Endodermal cell (in vitro differentiated cells): Measurements from ENCODE around the gene C13orf42. TPM values are rescaled to one million over a fixed set of nuclear protein-coding genes. Genes with fewer than 3 reads are reported as not detected.

Experiments
- DNase-seq: peaks from one replicate; pipeline ENCODE4 v3.0.0-alpha.2; 2017
- H3K27ac ChIP-seq: 2 replicates; pipeline ENCODE4 v1.5.1; 2013; ENCODE audit warnings: mild to moderate bottlenecking, low read depth, low read length, moderate library complexity
- H3K27me3 ChIP-seq: 2 replicates; pipeline ENCODE4 v1.6.1; 2013; ENCODE audit warnings: mild to moderate bottlenecking, low read length, moderate library complexity; ENCODE audit not compliant: insufficient read depth, control insufficient read depth, poor library complexity, severe bottlenecking
- H3K36me3 ChIP-seq: 2 replicates; pipeline ENCODE4 v1.7.0; 2013; ENCODE audit warnings: mild to moderate bottlenecking, low read length, moderate library complexity; ENCODE audit not compliant: control insufficient read depth, insufficient read depth
- H3K4me1 ChIP-seq: one replicate; pipeline ENCODE4 v1.7.0; 2013; ENCODE audit warnings: low read length; ENCODE audit not compliant: control insufficient read depth, insufficient read depth
- H3K4me3 ChIP-seq: 2 replicates; pipeline ENCODE4 v1.5.1; 2013; ENCODE audit warnings: mild to moderate bottlenecking, low read length, moderate library complexity
- H3K9ac ChIP-seq: 2 replicates; pipeline ENCODE4 v1.6.1; 2013; ENCODE audit warnings: mild to moderate bottlenecking, low read length, moderate library complexity; ENCODE audit not compliant: poor library complexity, severe bottlenecking; ENCODE audit errors: extremely low read depth
- H3K9me3 ChIP-seq: 2 replicates; pipeline ENCODE4 v1.6.1; 2013; ENCODE audit warnings: mild to moderate bottlenecking, low read length, moderate library complexity; ENCODE audit not compliant: control insufficient read depth
- H3K27ac Mint-ChIP-seq: 2 replicates; pipeline ENCODE4 v1.8.0; 2020; ENCODE audit warnings: mixed read lengths
- H3K27me3 Mint-ChIP-seq: 2 replicates; pipeline ENCODE4 v1.8.0; 2021; ENCODE audit warnings: mild to moderate bottlenecking, mixed read lengths; ENCODE audit not compliant: insufficient read depth
- H3K36me3 Mint-ChIP-seq: 2 replicates; pipeline ENCODE4 v1.8.0; 2020; ENCODE audit warnings: low read depth, mixed read lengths
- H3K4me1 Mint-ChIP-seq: 2 replicates; pipeline ENCODE4 v1.8.0; 2020; ENCODE audit warnings: mixed read lengths
- H3K4me3 Mint-ChIP-seq: 2 replicates; pipeline ENCODE4 v1.8.0; 2020; ENCODE audit warnings: mild to moderate bottlenecking, moderate library complexity, mixed read lengths
- H3K9me3 Mint-ChIP-seq: 2 replicates; pipeline ENCODE4 v1.8.0; 2020; ENCODE audit warnings: mild to moderate bottlenecking, mixed read lengths
- WGBS, 2 experiments: methylation state at CpG; one replicate each; pipeline versions ENCODE4 v1.1.5 to v1.1.7; 2013; ENCODE audit warnings: missing lambda C conversion rate in 2 of 2, mixed read lengths in 1 of 2; ENCODE audit not compliant: insufficient coverage in 1 of 2, insufficient read length in 1 of 2; 5-methylcytosine and 5-hydroxymethylcytosine counted together
- total RNA-seq, 2 donors: library from RNA; stranded (reverse); fragmentation: NEBNext Ultra II Directional in 1 of 2; extraction: Animal tissue kit (Norgen Biotek cat#: 25700) in 1 of 2; gene quantifications; 2 replicates in 1 of 2; 3 replicates in 1 of 2; pipeline ENCODE4 v1.2.1, GENCODE V29; 2021
- TF ChIP-seq, protein P1 (sequence below): fragments of 200-600 bp; sonication (generic); conservative IDR thresholded peaks from 2 replicates; pipeline ENCODE4 v1.5.0; 2021; ENCODE audit warnings: antibody characterized with exemption, mild to moderate bottlenecking

C13orf42 gene
- total RNA-seq, 2 donors from 2014 or later: 19.0 to 27.7 TPM

DNA sequence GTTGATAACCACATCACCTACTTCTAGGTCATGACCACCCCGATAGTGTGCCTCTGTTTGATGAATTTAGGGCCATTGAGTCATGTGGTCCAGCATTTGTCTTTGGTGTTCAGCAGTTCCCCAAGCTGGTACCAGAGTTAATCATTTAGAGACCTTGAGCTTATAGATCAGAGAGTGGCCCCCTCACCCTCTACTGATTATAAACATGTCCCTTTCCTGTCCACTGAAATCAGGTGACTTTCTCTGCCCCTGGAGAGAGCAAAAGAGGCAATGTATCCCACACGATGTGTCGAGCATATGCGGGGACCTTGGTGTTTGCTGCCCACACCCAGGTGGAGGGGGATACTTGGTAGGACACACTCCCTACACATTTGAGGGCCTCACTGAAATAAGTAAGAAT is 46.3 kb downstream of the C13orf42 start:
- Mint-ChIP-seq H3K27me3 (peaks cover 6% of the 10 kb centered on the region), H3K9me3 (no peaks in the 10 kb centered on the region), H3K27ac (no peak overlapping the region), H3K4me3 (no peak overlapping the region), H3K36me3 (no peaks in the 10 kb centered on the region), H3K4me1 (no peaks in the 10 kb centered on the region)
- no peaks in the 10 kb centered on the region for H3K27me3 ChIP-seq
- no peak overlapping the region for H3K9ac ChIP-seq
- no peaks in the 10 kb centered on the region for H3K4me1 ChIP-seq
- 88 to 100% methylated on average over 3 to 4 of the region's 4 CpGs for WGBS, 2 experiments
- peak; percentile 29 for DNase-seq
- H3K27ac ChIP-seq: no peak overlapping the region
- TF ChIP-seq, protein P1, sequence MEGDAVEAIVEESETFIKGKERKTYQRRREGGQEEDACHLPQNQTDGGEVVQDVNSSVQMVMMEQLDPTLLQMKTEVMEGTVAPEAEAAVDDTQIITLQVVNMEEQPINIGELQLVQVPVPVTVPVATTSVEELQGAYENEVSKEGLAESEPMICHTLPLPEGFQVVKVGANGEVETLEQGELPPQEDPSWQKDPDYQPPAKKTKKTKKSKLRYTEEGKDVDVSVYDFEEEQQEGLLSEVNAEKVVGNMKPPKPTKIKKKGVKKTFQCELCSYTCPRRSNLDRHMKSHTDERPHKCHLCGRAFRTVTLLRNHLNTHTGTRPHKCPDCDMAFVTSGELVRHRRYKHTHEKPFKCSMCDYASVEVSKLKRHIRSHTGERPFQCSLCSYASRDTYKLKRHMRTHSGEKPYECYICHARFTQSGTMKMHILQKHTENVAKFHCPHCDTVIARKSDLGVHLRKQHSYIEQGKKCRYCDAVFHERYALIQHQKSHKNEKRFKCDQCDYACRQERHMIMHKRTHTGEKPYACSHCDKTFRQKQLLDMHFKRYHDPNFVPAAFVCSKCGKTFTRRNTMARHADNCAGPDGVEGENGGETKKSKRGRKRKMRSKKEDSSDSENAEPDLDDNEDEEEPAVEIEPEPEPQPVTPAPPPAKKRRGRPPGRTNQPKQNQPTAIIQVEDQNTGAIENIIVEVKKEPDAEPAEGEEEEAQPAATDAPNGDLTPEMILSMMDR: no peak
- no peak overlapping the region for H3K4me3 ChIP-seq
- no peaks in the 10 kb centered on the region for H3K9me3 ChIP-seq
- H3K36me3 ChIP-seq: no peaks in the 10 kb centered on the region

- Histone ChIP-seq H3K9me3 (no peaks in the 10 kb centered on the region), H3K36me3 (no peaks in the 10 kb centered on the region), H3K9ac (no peak overlapping the region), H3K4me3 (no peak overlapping the region), H3K27me3 (no peaks in the 10 kb centered on the region), H3K4me1 (no peaks in the 10 kb centered on the region), H3K27ac (no peak overlapping the region)
- Mint-ChIP-seq H3K27me3 (peaks cover 6% of the 10 kb centered on the region), H3K27ac (no peak overlapping the region), H3K36me3 (no peaks in the 10 kb centered on the region), H3K4me1 (no peaks in the 10 kb centered on the region), H3K9me3 (no peaks in the 10 kb centered on the region), H3K4me3 (no peak overlapping the region)
- TF ChIP-seq, protein P1: no peak
- DNase-seq: peak; percentile 41
- 91 to 100% methylated on average over 1 of the region's 3 CpGs for WGBS, 2 experiments
These were observed 47.2 kb downstream of the C13orf42 start for GRCh38 chr13:51063909-51064308.

DNA sequence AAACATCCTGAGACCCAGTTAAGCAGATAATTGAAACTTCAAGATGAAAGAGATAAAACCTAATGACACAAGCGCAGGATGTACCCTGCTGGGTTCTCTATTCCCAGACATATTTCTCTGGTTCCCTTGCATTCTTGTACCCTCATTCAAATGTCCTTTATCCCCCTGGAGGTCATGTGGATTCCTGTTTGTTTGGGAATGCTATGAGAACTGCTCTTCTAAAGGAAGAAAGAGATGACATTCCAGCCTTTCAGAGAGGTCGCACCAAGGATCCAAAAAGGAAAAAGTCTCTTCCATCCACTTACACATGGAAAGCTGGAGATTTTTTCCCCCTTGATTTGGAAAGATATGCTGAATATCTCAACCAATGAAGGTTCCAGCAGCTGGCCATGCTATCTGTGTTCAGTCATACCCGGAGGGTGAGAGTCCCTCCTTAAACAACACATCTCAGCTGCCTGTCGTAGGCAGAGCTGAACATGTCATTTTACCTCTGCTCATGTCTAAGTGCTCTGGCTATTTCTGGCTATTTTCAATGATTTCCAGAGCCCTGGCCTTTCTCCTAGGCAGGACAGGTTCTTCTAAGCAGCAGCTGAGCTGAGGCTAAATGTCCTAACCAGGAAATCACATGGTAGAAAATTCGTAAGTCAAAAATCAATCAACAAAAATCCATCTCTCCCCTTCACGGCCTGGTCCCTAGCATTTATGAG is 52.5 kb downstream of the C13orf42 start:
- Histone ChIP-seq H3K27me3 (no peaks in the 10 kb centered on the region), H3K4me3 (no peak overlapping the region), H3K9ac (no peak overlapping the region), H3K4me1 (no peaks in the 10 kb centered on the region), H3K27ac (peak overlapping the region; percentile 79), H3K36me3 (no peaks in the 10 kb centered on the region), H3K9me3 (no peaks in the 10 kb centered on the region)
- TF ChIP-seq, protein P1: peak; percentile 20
- H3K27ac Mint-ChIP-seq: no peak overlapping the region
- no peaks in the 10 kb centered on the region for H3K9me3 Mint-ChIP-seq
- DNase-seq: peak; percentile 45
- no peaks in the 10 kb centered on the region for H3K27me3 Mint-ChIP-seq
- 81 to 90% methylated on average over 2 to 6 of the region's 6 CpGs for WGBS, 2 experiments
- H3K36me3 Mint-ChIP-seq: no peaks in the 10 kb centered on the region
- no peak overlapping the region for H3K4me3 Mint-ChIP-seq
- H3K4me1 Mint-ChIP-seq: peaks cover 8% of the 10 kb centered on the region
